Limb (tissue), 2 donors: ENCODE results near the gene EFHC2.
A peak's percentile ranks its signal among the peaks of the same experiment; 100 is the strongest.
"Not testable (repeated sequence)": the region's sequence is repeated elsewhere in the genome, so short reads cannot be mapped to it uniquely, and the experiment has no call there.

Experiments
- DNase-seq, 2 donors: peaks; one replicate each; pipeline ENCODE4 v3.0.0-alpha.2; 2016; ENCODE audit errors: extremely low spot score in 2 of 2

EFHC2 gene

DNA sequence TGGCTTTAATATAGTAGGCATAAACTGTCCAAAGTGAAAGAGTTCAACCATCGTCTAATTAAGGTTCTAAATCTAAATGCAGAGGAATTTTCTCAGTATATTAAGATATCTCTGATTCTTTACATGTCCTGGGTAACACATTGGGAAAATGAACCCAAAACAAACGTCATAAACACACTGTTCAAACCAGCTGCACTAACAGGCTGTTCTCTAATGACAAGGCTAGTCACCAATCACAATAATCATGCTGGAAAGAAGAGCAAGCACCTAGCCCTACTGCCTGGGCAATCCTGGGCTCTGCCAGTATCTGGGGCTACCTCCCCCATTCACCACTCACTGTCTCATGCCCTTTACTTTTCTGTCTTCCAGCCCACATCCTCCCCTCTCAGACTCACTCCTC, 107.9 kb downstream of the EFHC2 start:
- DNase-seq = no peak

DNA sequence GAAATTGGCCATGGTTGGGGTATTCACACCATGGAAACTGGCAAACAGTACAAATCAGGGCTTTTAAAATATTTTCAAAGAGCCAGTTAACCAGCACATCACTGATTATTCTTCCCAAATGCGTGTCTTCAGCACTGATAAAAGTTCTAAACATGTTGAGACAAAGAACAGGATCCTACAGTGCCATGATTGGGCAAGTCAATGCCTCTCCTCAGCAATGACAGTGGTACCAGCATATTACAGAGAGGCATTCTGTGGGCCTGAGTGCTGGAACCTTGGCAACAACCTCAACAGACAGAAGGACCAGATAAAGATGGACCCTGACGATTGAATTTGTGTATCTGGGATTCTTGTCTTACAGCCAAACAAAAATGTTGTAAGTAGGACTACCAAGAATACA, 108.9 kb downstream of the EFHC2 start:
- DNase-seq = no peak

DNA sequence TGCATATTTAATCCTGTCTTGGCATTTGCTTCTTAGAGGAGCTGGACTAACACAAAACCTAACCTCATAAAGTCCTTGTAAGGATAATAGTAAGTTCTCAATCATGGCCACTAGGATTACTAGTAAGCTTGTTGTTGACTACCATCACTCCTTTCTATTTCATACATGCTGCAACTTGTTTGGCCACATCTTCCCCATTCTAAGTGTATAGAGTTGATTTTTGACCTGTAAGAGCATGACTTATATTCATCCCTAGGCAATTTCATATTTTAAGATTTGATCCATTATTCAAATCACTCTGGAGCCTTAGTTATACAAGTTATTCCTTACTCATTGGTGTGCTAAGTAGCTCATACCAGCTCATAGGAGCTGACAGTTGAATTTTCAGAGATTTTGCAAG, 109.4 kb downstream of the EFHC2 start:
- no peak for DNase-seq

DNA sequence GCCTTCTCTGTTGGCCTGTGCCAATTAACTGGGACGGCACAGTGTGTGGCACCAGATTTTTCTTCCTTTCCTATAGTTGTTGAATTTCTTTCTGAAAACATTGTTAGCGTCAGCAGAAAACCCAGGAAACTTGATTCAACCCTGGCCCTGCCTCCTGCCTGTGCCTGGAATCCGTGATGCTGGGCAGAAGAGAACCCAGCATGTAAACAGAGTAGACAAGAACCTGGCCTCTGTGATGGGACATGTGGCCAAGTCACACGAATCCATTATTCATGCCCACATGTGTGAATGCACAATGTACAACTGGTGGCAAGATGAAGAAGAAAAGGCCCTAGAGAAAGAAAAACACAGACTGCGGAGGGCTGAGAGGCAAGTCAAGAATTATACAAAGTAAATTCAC, 111.4 kb downstream of the EFHC2 start:
- DNase-seq = no peak

DNA sequence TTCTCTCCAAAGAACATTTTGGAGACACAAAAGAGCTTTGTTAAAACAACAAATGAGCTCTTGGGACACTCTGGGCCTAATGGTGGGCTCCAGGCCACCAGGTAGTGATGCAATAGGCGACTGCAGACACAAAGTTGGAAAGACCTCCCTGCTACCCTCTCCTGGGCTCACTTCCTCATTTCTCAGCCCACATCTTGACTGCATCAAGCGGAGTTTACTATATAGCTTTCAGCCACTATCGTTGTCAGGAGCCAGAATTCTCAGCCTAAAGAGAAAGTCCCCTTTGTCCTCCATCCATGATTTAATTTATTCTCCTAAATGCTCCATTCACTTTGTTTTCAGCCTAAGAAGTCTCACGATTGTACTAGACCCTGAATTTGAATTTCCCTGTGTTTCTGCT, 114.9 kb downstream of the EFHC2 start:
- DNase-seq = peak in 1 of 2 donors; percentile 12

DNA sequence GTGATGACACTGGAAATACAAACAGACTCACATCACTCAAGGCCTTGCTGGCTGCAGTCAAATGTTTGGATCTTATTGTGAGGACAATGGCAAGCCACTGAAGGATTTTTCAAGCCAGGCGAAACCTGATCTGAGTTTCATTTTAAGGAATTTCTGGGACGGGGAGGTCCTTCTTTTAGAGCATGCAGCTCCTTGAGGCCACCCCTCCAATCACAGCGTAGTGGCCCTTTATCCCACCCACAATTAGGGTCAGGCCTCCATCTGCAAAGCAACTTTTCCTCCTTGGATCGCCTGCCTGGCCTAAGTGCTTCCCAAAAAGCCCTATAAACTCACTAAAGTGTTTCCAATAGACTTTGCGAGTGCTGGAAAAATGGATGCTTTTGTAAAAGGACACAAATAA, 115.5 kb downstream of the EFHC2 start:
- DNase-seq = peak in 1 of 2 donors; percentile 1

DNA sequence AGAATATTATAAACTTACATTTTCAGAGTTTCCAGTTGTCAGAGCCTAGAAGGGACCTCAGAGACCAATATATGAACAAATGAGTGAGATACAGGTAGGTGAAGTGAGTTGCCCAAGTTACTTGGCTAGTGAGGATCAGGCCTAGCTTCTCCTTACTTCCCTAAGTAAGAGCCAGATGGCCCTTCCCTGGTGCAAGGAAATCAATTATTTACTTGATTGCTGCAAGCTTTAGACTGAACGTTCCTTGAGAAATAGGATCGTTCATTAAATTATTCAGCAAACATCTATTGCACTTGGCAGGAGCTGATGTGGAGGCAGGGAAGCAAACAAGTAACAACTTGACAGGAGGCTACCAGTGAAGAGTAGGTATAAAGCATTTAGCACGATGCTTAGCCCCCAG, 117.8 kb downstream of the EFHC2 start:
- DNase-seq = no peak

DNA sequence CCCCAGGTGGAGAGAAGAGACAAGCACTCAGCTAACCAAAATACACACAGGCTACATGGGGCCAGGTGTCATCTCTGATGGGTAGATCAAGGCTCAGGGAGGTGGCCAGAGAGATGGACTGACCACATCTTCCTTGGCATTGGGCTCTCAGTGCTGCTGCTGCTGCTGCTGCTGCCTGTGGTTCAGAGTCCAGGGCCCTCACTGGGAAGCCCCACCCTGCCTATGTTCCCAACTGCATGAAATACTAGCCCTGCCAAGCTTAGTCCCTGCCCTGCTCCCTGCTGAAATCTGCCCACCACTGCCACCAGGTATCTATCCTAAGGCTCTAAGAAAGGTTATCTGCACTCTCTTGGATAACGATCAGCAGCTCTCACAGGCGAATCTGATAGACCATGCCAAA, 118.7 kb downstream of the EFHC2 start:
- DNase-seq = no peak

DNA sequence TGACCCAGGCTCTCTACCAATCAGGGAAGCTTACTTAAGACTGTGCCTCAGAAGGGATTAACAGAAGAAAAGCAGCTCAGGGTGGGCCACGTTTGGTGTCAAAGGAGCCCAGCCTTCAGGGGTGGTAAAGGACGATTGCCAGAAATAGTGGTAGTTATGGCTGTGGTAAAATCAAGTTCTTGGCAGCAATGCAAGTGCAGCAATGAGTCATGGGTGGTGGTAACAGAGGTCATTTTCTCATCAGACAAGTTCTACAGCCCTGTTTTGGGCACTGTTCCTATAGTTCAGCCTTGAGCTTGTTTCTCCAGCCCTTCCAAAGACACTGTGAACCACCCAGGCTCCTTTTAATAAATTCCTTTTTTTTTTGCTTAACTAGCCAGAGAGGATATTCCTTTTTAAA, 120.3 kb downstream of the EFHC2 start:
- DNase-seq = no peak

DNA sequence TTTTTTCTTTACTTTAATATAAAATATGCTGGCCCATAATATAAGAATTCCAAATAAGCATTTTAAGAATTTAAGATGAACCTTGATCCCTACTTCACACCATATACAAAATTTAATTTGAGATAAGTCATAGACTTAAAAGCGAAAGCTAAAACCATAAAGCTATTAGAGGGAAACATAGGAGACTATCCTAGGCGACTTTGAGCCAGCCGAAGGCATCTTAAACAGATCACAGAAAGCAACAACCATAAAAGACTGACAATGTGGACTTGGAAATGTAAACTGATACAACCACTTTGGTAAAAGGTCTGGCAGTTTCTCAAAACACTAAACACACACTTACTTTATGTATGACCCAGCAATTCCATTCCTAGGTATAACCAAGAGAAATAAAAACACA, 125.0 kb downstream of the EFHC2 start:
- no peak for DNase-seq

DNA sequence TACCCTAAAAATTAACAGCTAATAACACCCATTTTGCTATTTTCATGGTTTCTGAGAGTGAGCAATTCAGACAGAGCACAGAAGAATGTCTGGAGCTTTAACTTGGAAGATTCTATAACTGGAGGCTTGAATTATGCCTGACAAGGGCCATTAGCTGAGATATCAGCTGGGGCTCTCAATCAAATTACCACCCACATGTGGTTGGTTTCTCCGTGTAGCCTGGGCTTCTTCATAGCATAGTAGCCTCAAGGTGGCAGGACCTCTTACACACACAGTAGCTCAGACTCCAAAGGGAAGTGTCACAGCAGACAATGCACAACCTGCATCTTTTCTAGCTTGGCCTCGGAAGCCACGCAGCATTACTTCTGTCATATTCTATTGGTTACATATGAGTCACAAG, 127.3 kb downstream of the EFHC2 start:
- no peak for DNase-seq

DNA sequence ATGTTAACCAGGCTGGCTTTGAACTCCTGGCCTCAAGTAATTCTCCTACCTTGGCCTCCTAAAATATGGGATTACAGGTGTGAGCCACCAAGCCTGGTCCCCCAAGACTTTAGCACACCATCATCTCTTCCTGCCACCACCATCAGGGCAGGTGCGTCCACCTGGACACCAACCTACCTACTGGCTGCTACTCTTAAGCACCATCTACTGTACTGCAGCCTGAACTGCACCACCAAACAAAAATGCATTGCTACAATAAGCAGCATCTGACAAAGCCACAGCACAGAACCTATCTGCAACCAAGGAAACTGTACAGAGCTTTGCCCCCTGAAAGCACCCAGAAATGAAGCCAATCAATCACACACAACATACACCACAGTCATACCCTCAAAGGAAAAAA, 139.7 kb downstream of the EFHC2 start:
- no peak for DNase-seq

DNA sequence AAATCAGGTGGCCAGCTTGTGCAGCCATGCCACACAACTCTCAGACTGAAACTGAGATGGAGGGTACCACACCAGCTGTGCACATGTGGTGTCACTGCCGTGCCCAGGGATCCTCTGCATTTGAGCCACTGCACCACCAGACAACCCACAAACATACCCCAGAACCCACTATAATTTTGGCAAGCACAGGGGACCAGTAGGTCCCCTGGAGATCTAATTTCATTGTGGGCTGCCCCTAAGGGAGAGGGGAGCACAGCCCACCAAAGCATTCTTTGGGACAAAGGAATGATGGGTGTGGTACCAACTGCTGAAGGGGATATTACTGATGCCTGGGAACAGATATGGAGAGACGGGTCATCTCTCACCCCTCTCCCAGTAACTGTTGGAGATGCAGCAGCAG, 140.9 kb downstream of the EFHC2 start:
- DNase-seq = no peak

DNA sequence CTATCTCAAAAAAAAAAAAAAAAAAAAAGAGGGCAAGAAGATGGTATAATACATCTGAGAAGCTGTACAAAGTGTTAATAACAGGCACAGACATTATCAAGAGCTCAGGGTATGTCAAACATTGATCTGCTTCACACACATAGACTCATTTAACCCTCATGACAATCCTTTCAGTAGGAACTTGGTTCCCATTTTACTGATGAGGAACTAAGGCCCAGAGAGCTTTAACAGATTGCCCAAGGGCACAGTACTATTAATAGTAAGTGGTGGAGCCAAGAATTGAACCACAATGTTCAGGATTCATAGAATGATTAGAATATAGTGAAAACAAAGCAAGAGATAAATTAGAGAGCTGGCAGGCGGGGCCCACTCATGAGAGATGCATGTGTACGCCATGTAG, 154.4 kb downstream of the EFHC2 start:
- no peak for DNase-seq

DNA sequence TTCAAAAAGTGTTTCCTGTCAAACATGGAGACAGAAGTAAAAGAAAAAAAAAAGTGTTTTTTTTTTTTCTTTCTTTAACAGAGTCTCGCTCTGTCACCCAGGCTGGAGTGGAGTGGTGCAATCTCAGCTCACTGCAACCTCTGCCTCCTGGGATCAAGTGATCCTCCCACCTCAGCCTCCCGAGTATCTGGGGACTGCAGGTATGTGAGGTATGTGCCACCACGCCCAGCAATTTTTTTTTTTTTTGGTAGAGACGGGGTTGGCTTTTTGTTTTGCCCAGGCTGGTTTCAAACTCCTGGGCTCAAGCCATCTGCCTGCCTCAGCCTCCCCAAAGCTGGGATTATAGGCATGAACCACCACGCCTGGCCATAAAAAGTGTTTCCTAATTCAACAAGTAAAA, 155.6 kb downstream of the EFHC2 start:
- DNase-seq = not testable (repeated sequence)

DNA sequence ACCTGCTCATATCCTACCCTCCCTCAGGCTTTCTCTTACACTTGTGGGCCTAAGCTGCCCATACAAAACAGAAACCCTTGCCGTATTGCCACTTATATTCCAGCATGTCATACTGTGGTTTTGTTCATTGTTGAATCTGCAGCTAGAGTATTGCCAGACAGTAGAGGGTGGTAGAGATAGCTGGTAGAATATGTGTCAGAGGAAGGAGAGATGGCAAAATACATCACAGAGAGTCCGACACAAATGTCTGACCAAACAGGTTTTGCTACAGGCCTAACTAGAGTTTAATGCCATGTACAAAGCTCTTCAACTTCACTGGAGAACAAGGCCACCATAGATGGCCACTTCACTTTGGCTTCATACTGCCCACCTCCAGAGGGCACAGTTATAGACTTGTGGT, 160.1 kb downstream of the EFHC2 start:
- DNase-seq = no peak

DNA sequence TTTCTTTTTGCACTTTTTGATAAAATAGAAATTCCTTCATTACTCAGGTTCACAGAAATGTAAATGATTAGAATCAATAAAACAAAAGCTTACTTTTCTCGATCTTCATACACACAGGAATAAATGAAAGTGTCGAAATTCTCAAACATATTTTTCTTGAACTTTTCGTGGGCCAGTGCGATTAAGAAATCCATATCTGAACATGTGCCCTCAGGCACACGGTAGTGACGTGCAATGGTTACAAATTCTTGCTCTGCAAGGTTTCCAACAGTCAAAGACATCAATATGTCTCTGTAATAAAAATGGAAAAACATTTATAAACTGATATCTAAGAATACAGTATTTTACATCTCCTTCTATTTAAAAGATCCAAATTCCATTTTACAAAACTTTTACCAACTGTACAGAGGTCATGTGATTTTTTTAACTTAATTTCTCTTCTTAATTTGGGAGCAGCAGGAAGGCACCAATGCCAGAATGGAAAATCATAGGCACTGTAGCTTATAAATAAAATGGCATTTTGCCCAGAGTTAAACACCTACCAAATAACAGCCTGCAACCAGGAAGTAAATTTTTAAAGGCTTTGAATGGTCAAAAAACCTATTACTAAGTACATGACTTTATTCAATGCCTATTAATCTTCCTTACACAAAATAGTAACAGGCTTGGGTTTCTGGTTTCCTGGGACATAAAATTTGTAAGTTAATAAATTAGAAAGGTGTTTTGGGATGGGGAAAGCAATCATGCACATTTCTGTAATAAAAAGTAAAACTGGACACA, 165.0 kb downstream of the EFHC2 start:
- no peak for DNase-seq

DNA sequence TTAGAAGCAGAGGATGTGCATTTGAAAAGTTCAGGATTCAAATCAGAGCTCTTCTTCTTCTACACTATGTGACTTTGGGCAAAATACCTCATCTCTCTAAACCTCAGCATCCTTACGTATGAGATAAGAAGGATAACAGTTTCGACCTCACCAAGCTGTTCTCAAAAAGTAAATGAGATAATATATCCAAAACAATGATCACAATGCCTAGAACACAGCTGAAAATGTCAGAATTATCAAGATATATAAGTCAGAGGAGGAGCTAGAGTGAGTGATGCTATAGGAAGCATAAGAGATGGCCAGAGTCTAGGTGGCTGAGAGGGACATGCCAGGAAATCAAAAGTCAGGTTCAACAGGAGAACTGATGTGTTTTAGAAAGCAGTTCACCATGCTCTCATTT, 168.0 kb downstream of the EFHC2 start:
- no peak for DNase-seq

DNA sequence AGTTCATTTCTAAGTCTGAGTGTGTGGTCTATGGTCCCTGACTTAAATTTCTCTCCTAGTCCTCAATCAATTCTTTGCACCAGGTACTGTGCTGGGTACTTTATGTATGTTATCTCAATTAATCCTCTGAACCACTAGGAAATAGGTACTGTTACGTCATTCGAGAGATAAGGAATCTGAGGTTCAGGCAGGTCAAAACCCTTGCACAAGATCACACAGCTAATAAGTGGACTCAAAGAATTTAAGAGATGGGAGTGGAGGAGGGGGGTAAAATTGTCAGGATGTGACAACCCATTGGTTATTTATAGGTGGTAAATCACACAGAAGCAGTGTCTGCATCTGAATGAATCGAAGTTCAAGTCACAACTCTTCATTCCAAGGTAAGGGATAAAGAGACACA, 169.4 kb downstream of the EFHC2 start:
- no peak for DNase-seq

DNA sequence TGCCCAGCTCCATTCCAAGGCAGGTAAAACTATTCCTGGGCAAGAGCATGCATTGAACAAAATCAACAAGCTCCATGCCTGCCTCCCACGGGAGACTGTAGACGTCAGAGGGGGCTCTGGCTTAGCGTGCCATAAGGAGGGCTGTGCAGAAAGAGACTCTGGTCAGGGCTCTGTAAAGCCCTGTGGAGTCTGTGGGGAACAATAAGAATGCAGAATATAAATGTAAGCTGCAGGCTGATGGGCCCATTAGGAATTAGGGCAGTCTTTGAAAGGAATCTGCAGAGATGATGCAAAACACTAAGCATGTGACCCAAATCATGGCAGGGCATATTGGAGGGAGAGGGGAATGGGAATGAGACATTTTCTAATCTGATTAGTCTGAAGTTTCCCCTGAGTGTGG, 170.3 kb downstream of the EFHC2 start:
- no peak for DNase-seq

DNA sequence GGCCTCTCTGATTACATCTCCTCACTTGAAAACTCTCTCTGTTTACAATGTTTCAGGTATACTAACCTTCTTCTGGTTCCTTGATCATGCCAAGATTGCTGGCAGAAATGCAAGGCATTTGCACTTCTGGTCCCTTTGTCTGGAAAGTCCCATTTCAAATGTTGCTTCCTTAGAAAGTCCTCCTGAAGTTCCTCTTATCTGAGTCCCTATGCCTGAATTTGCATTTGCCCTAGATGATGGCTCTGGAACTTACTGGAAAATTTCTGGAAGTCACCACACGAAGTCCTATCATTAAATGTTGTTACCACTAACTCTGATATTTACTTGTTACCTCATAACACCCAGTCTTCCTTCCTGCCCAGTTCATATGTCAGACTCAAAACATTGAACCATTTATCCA, 176.4 kb downstream of the EFHC2 start:
- no peak for DNase-seq

DNA sequence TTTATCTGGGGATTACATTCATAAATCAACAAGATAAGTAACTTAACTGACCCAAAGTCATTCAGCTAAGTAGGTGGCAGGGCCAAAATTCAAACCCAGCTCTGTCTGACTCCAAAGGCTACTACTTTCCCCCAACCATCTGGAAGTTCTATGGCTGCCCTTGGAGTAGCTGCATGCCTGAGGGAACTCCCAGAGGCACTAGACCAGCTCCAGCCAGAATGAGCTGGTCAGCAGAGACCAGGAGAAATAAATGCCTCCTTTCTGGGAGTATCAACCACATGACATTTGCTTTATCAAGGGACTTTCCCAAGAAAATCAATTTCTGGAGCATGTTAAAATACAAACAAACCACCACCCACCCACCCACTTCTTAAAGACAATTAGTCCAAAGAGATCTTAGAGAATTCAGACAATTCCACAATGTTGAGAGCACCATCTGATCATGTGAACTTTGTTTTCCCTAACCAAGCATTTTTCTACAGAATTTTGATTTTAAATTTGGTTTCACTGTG, 180.5 kb downstream of the EFHC2 start:
- no peak for DNase-seq

DNA sequence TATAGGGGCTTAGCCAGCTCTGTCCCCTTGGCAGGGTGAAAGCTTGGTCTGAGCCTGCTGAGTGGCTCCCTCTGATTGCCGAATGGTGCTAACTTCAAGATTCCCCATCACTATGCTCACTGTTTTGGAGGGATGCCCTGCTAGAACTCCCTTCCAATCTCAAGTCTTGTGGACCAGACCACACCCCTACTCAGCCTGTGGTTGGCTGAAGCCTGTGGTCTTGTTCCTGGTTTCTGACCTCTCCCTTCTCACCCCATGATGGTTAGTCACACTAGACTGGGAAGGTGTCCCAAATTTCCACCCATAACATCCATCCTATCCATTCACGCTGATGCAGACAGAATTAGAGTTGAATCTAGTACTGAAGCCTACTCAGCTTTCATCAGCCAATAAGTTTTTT, 185.6 kb downstream of the EFHC2 start:
- no peak for DNase-seq

DNA sequence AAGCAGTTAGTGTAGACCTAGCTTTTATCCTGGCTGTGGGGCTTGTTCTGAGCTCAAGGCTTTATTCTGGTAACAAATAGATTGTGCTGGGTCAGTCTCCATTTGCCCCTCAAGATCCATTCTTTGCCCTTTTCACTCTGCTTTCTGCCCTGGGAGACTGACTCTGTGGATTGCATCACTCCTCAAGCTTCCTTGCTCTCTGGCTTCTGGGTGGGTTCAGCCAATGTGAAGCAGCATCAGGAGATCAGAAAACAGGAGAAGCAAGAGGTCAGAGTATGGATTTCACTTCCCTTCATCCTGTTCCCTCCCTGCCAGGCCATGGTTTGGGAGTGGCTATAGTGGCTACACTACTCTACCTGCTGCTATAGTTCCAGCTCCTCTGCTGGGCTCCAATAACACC, 186.2 kb downstream of the EFHC2 start:
- no peak for DNase-seq
